Measurements from ENCODE around the gene COQ5.
"Not testable (repeated sequence)": the region's sequence is repeated elsewhere in the genome, so short reads cannot be mapped to it uniquely, and the experiment has no call there.

COQ5 gene

GRCh38 chr12:120497524-120498150, 31.3 kb downstream of the COQ5 start:
- Histone ChIP-seq H3K9me3 (ENCODE audit: control insufficient read depth in 1 of 2, low read length in 2 of 2) (no peaks in the 10 kb centered on the region), H3K27me3 (ENCODE audit: control insufficient read depth in 1 of 2, insufficient read depth in 2 of 2, low read length in 2 of 2) (no peaks in the 10 kb centered on the region), H3K4me3 (ENCODE audit: low read depth in 1 of 2, low read length in 2 of 2) (peak overlapping the region; percentile 94), H3K9ac (ENCODE audit: low read depth in 1 of 2, low read length in 2 of 2) (peak overlapping the region; percentile 53 to 65), H3K27ac (ENCODE audit: low read depth, low read length) (no peak overlapping the region), H3K4me1 (ENCODE audit: control insufficient read depth in 1 of 2, insufficient read depth in 2 of 2, low read length in 2 of 2) (peaks cover 18 to 21% of the 10 kb centered on the region in 2 donors), H3K36me3 (ENCODE audit: control insufficient read depth in 1 of 2, insufficient read depth in 2 of 2, low read length in 2 of 2) (peaks cover 5 to 14% of the 10 kb centered on the region in 2 donors)

- Histone ChIP-seq H3K9ac (ENCODE audit: low read depth in 1 of 2, low read length in 2 of 2) (peak overlapping the region; percentile 65 to 91), H3K9me3 (ENCODE audit: control insufficient read depth in 1 of 2, low read length in 2 of 2) (no peaks in the 10 kb centered on the region), H3K27me3 (ENCODE audit: control insufficient read depth in 1 of 2, insufficient read depth in 2 of 2, low read length in 2 of 2) (no peaks in the 10 kb centered on the region), H3K4me3 (ENCODE audit: low read depth in 1 of 2, low read length in 2 of 2) (peak overlapping the region; percentile 94), H3K27ac (ENCODE audit: low read depth, low read length) (peak overlapping the region; percentile 58), H3K4me1 (ENCODE audit: control insufficient read depth in 1 of 2, insufficient read depth in 2 of 2, low read length in 2 of 2) (peaks cover 18 to 21% of the 10 kb centered on the region in 2 donors), H3K36me3 (ENCODE audit: control insufficient read depth in 1 of 2, insufficient read depth in 2 of 2, low read length in 2 of 2) (peaks cover 5 to 14% of the 10 kb centered on the region in 2 donors)
Measured at GRCh38 chr12:120496413-120497340, 32.3 kb downstream of the COQ5 start.

- peak within 1 kb of the TSS; percentile 58 for H3K27ac ChIP-seq (ENCODE audit: low read depth, low read length)
- H3K27me3 ChIP-seq (ENCODE audit: control insufficient read depth in 1 of 2, insufficient read depth in 2 of 2, low read length in 2 of 2) = no peaks in the 10 kb centered on the region
- peak within 1 kb of the TSS; percentile 65 to 91 for H3K9ac ChIP-seq (ENCODE audit: low read depth in 1 of 2, low read length in 2 of 2)
- H3K36me3 ChIP-seq (ENCODE audit: control insufficient read depth in 1 of 2, insufficient read depth in 2 of 2, low read length in 2 of 2) = peaks cover 2 to 14% of the 10 kb centered on the region in 2 donors
- no peaks in the 10 kb centered on the region for H3K9me3 ChIP-seq (ENCODE audit: control insufficient read depth in 1 of 2, low read length in 2 of 2)
- peaks cover 18 to 21% of the 10 kb centered on the region in 2 donors for H3K4me1 ChIP-seq (ENCODE audit: control insufficient read depth in 1 of 2, insufficient read depth in 2 of 2, low read length in 2 of 2)
- H3K4me3 ChIP-seq (ENCODE audit: low read depth in 1 of 2, low read length in 2 of 2) = peak within 1 kb of the TSS; percentile 94
Measured at GRCh38 chr12:120495731-120496412, 33.1 kb downstream of the COQ5 start, which contains the start of gene DYNLL1. Gene DYNLL1 (plus strand): TSS chr12:120496113. CDS start chr12:120496422, 309 bp downstream.

DNA sequence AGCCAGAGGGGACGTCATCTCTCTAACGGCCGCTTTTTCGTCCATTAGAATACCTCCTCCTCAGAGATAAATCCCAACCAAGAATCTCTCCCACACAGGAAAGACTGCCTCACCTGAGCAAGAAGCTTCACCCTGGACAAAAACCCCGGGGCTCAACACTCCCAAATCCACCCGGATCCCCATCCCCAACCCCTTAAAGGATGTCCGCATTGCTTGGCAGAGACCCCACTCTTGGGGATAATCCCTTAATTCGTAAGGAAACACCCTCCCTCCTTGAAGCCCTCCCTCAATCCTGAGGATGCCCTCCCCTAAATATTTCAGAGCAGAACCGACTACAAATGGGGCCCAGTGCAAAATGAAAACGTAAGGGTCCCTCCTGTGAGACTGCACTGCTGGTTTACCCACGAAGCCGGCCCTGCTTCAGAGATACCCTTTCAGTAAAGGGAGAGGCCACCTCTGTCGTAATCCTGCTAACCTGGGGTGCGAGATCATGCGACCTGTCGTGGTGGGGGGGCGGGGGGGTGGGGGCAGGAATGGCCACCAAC, 33.7 kb downstream of the COQ5 start:
- Histone ChIP-seq H3K9me3 (ENCODE audit: control insufficient read depth in 1 of 2, low read length in 2 of 2) (no peaks in the 10 kb centered on the region), H3K27me3 (ENCODE audit: control insufficient read depth in 1 of 2, insufficient read depth in 2 of 2, low read length in 2 of 2) (no peaks in the 10 kb centered on the region), H3K36me3 (ENCODE audit: control insufficient read depth in 1 of 2, insufficient read depth in 2 of 2, low read length in 2 of 2) (peaks cover 0 to 21% of the 10 kb centered on the region in 2 donors), H3K9ac (ENCODE audit: low read depth in 1 of 2, low read length in 2 of 2) (peak overlapping the region in 1 of 2 donors; percentile 31), H3K27ac (ENCODE audit: low read depth, low read length) (no peak overlapping the region), H3K4me1 (ENCODE audit: control insufficient read depth in 1 of 2, insufficient read depth in 2 of 2, low read length in 2 of 2) (peaks cover 18 to 21% of the 10 kb centered on the region in 2 donors), H3K4me3 (ENCODE audit: low read depth in 1 of 2, low read length in 2 of 2) (peak overlapping the region; percentile 94)

GRCh38 chr12:120490833-120491512, 38.0 kb downstream of the COQ5 start:
- peaks cover 6 to 7% of the 10 kb centered on the region in 2 donors for H3K4me1 ChIP-seq (ENCODE audit: control insufficient read depth in 1 of 2, insufficient read depth in 2 of 2, low read length in 2 of 2)
- H3K4me3 ChIP-seq (ENCODE audit: low read depth in 1 of 2, low read length in 2 of 2) = no peak overlapping the region
- H3K27me3 ChIP-seq (ENCODE audit: control insufficient read depth in 1 of 2, insufficient read depth in 2 of 2, low read length in 2 of 2) = no peaks in the 10 kb centered on the region
- H3K36me3 ChIP-seq (ENCODE audit: control insufficient read depth in 1 of 2, insufficient read depth in 2 of 2, low read length in 2 of 2) = peaks cover 0 to 8% of the 10 kb centered on the region in 2 donors
- no peaks in the 10 kb centered on the region for H3K9me3 ChIP-seq (ENCODE audit: control insufficient read depth in 1 of 2, low read length in 2 of 2)
- no peak overlapping the region for H3K27ac ChIP-seq (ENCODE audit: low read depth, low read length)
- no peak overlapping the region for H3K9ac ChIP-seq (ENCODE audit: low read depth in 1 of 2, low read length in 2 of 2)

- Histone ChIP-seq H3K9ac (ENCODE audit: low read depth in 1 of 2, low read length in 2 of 2) (no peak overlapping the region), H3K9me3 (ENCODE audit: control insufficient read depth in 1 of 2, low read length in 2 of 2) (no peaks in the 10 kb centered on the region), H3K27ac (ENCODE audit: low read depth, low read length) (no peak overlapping the region), H3K36me3 (ENCODE audit: control insufficient read depth in 1 of 2, insufficient read depth in 2 of 2, low read length in 2 of 2) (peaks cover 0 to 8% of the 10 kb centered on the region in 2 donors), H3K4me3 (ENCODE audit: low read depth in 1 of 2, low read length in 2 of 2) (no peak overlapping the region), H3K4me1 (ENCODE audit: control insufficient read depth in 1 of 2, insufficient read depth in 2 of 2, low read length in 2 of 2) (peaks cover 5 to 7% of the 10 kb centered on the region in 2 donors), H3K27me3 (ENCODE audit: control insufficient read depth in 1 of 2, insufficient read depth in 2 of 2, low read length in 2 of 2) (no peaks in the 10 kb centered on the region)
Measured at GRCh38 chr12:120490325-120490724, 38.6 kb downstream of the COQ5 start.

GRCh38 chr12:120489018-120489417, 39.9 kb downstream of the COQ5 start:
- Histone ChIP-seq H3K9ac (ENCODE audit: low read depth in 1 of 2, low read length in 2 of 2) (no peak overlapping the region), H3K36me3 (ENCODE audit: control insufficient read depth in 1 of 2, insufficient read depth in 2 of 2, low read length in 2 of 2) (peaks cover 0 to 8% of the 10 kb centered on the region in 2 donors), H3K27me3 (ENCODE audit: control insufficient read depth in 1 of 2, insufficient read depth in 2 of 2, low read length in 2 of 2) (no peaks in the 10 kb centered on the region), H3K27ac (ENCODE audit: low read depth, low read length) (no peak overlapping the region), H3K9me3 (ENCODE audit: control insufficient read depth in 1 of 2, low read length in 2 of 2) (no peaks in the 10 kb centered on the region), H3K4me3 (ENCODE audit: low read depth in 1 of 2, low read length in 2 of 2) (no peak overlapping the region), H3K4me1 (ENCODE audit: control insufficient read depth in 1 of 2, insufficient read depth in 2 of 2, low read length in 2 of 2) (no peaks in the 10 kb centered on the region)

GRCh38 chr12:120488057-120488640, 40.8 kb downstream of the COQ5 start:
- Histone ChIP-seq H3K4me3 (ENCODE audit: low read depth in 1 of 2, low read length in 2 of 2) (no peak overlapping the region), H3K36me3 (ENCODE audit: control insufficient read depth in 1 of 2, insufficient read depth in 2 of 2, low read length in 2 of 2) (peaks cover 0 to 8% of the 10 kb centered on the region in 2 donors), H3K9ac (ENCODE audit: low read depth in 1 of 2, low read length in 2 of 2) (no peak overlapping the region), H3K4me1 (ENCODE audit: control insufficient read depth in 1 of 2, insufficient read depth in 2 of 2, low read length in 2 of 2) (no peaks in the 10 kb centered on the region), H3K27ac (ENCODE audit: low read depth, low read length) (no peak overlapping the region), H3K9me3 (ENCODE audit: control insufficient read depth in 1 of 2, low read length in 2 of 2) (no peaks in the 10 kb centered on the region), H3K27me3 (ENCODE audit: control insufficient read depth in 1 of 2, insufficient read depth in 2 of 2, low read length in 2 of 2) (no peaks in the 10 kb centered on the region)

GRCh38 chr12:120487552-120487951, 41.4 kb downstream of the COQ5 start:
- H3K9ac ChIP-seq (ENCODE audit: low read depth in 1 of 2, low read length in 2 of 2); H3K36me3 ChIP-seq (ENCODE audit: control insufficient read depth in 1 of 2, insufficient read depth in 2 of 2, low read length in 2 of 2); H3K4me1 ChIP-seq (ENCODE audit: control insufficient read depth in 1 of 2, insufficient read depth in 2 of 2, low read length in 2 of 2); H3K9me3 ChIP-seq (ENCODE audit: control insufficient read depth in 1 of 2, low read length in 2 of 2); H3K27me3 ChIP-seq (ENCODE audit: control insufficient read depth in 1 of 2, insufficient read depth in 2 of 2, low read length in 2 of 2); H3K4me3 ChIP-seq (ENCODE audit: low read depth in 1 of 2, low read length in 2 of 2); H3K27ac ChIP-seq (ENCODE audit: low read depth, low read length): not testable (repeated sequence)
